Esophagus squamous epithelium (tissue), 5 donors: ENCODE results near the gene ZFYVE28. TPM values are rescaled to one million over a fixed set of nuclear protein-coding genes. Genes with fewer than 3 reads are reported as not detected.

ENCODE experiments used
- DNase-seq: peaks from one replicate; lab custom pipeline; 2025; lab: John Stamatoyannopoulos, UW
- H3K27ac ChIP-seq, 4 donors: fragments of 200-600 bp; sonication (generic); one replicate each; pipeline ENCODE4 v1.5.1; 2016 to 2019; ENCODE audit warnings: mild to moderate bottlenecking in 1 of 4
- H3K27me3 ChIP-seq, 4 donors: fragments of 200-600 bp; sonication (generic); 1 replicate in 3 of 4; 2 replicates in 1 of 4; pipeline versions ENCODE4 v1.5.1 to v1.6.0; 2017 to 2021; ENCODE audit warnings: antibody characterized with exemption in 1 of 4
- H3K36me3 ChIP-seq, 3 donors: fragments of 200-600 bp; sonication (generic); one replicate each; pipeline ENCODE4 v1.5.1; 2016 to 2019
- H3K4me1 ChIP-seq, 3 donors: fragments of 200-600 bp; sonication (generic); one replicate each; pipeline ENCODE4 v1.5.1; 2017 to 2019
- H3K4me3 ChIP-seq, 4 donors: fragments of 200-600 bp; sonication (generic); 1 replicate in 3 of 4; 2 replicates in 1 of 4; pipeline ENCODE4 v1.5.1; 2016 to 2019; ENCODE audit warnings: mild to moderate bottlenecking in 2 of 4, moderate library complexity in 1 of 4
- H3K9me3 ChIP-seq, 3 donors: fragments of 200-600 bp; sonication (generic); one replicate each; pipeline ENCODE4 v1.5.1; 2016 to 2019
- POLR2A ChIP-seq, 4 donors: fragments of 450-650 bp; IDR thresholded peaks; one replicate each; pipeline ENCODE4 v1.6.1; 2017; ENCODE audit warnings: antibody characterized with exemption in 4 of 4, mild to moderate bottlenecking in 4 of 4, moderate library complexity in 3 of 4
- WGBS, 2 donors: methylation state at CpG; one replicate each; pipeline ENCODE4 v1.1.5; 2018; 5-methylcytosine and 5-hydroxymethylcytosine counted together
- intact Hi-C: fragments of 100-400 bp; cut with DNase I; formaldehyde crosslinking; loops from one replicate; pipeline ENCODE4 v1.15.0; 2022
- total RNA-seq, 4 donors: library from RNA; depleted of rRNA; stranded (reverse); fragments of >200 nt; gene quantifications; one replicate each; pipeline ENCODE4 v1.1.0, GENCODE V29; 2016
- TF ChIP-seq, protein P1 (sequence below), 6 experiments: fragments of 450-650 bp in 4 of 6; fragments of 200-600 bp in 2 of 6; sonication (generic) in 2 of 6; IDR thresholded peaks; one replicate each; pipeline ENCODE4 v1.5.1; 2016 to 2019; ENCODE audit warnings: antibody characterized with exemption in 6 of 6, mild to moderate bottlenecking in 4 of 6, moderate library complexity in 4 of 6
- donor health status: DM: yes; HTN: yes; CAD: no.

Gene ZFYVE28
- total RNA-seq, 4 donors from 2014 or later: 5.1 to 8.5 (median 8.2) TPM

GRCh38 chr4:2302387-2303119 is 115.9 kb downstream of the ZFYVE28 start:
- TF ChIP-seq POLR2A (IDR thresholded peaks at IDR 0.05): no peak
- TF ChIP-seq, protein P1, sequence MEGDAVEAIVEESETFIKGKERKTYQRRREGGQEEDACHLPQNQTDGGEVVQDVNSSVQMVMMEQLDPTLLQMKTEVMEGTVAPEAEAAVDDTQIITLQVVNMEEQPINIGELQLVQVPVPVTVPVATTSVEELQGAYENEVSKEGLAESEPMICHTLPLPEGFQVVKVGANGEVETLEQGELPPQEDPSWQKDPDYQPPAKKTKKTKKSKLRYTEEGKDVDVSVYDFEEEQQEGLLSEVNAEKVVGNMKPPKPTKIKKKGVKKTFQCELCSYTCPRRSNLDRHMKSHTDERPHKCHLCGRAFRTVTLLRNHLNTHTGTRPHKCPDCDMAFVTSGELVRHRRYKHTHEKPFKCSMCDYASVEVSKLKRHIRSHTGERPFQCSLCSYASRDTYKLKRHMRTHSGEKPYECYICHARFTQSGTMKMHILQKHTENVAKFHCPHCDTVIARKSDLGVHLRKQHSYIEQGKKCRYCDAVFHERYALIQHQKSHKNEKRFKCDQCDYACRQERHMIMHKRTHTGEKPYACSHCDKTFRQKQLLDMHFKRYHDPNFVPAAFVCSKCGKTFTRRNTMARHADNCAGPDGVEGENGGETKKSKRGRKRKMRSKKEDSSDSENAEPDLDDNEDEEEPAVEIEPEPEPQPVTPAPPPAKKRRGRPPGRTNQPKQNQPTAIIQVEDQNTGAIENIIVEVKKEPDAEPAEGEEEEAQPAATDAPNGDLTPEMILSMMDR (IDR thresholded peaks at IDR 0.05): no peak
- intact Hi-C loops: no loop called here
- 87 to 93% methylated on average over 16 to 27 of the region's 28 CpGs for WGBS, 2 donors
- Histone ChIP-seq H3K27ac (no peak overlapping the region), H3K36me3 (no peaks in the 10 kb centered on the region), H3K4me1 (peaks cover 0 to 6% (median 0%) of the 10 kb centered on the region in 3 donors), H3K4me3 (no peak overlapping the region), H3K9me3 (no peaks in the 10 kb centered on the region), H3K27me3 (no peaks in the 10 kb centered on the region)
- no peak for DNase-seq

GRCh38 chr4:2301806-2302205 is 116.6 kb downstream of the ZFYVE28 start:
- 73 to 80% methylated on average over 18 to 19 of the region's 19 CpGs for WGBS, 2 donors
- H3K4me3 ChIP-seq: no peak overlapping the region
- DNase-seq: no peak
- no peak overlapping the region for H3K27ac ChIP-seq
- H3K4me1 ChIP-seq: peaks cover 0 to 6% (median 0%) of the 10 kb centered on the region in 3 donors
- no peaks in the 10 kb centered on the region for H3K27me3 ChIP-seq
- intact Hi-C loops: no loop called here
- H3K36me3 ChIP-seq: peaks cover 0 to 4% (median 0%) of the 10 kb centered on the region in 3 donors
- TF ChIP-seq, protein P1 (IDR thresholded peaks at IDR 0.05): no peak
- no peak for TF ChIP-seq POLR2A (IDR thresholded peaks at IDR 0.05)
- no peaks in the 10 kb centered on the region for H3K9me3 ChIP-seq

DNA sequence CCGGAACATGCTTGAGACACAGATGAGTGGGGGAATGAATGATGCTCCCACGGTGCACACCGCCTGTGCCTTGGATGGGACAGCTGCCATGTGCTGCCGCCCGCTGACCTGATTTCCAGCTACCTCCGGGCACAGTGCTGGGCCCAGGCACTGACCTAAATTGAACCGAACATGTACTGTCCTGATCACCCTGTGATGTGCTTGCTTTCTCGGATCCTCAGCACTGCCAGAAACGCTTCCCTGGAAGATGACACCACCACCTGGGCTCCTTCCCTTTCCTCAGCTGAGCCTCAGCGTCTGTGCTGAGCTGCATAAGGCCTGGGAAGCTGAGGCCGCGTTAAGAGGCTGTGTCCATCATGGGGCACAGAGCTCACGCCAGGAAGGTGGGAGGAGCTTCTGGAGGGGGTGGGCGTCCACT is 117.2 kb downstream of the ZFYVE28 start:
- 40 to 80% methylated on average over 2 to 9 of the region's 14 CpGs for WGBS, 2 donors
- Histone ChIP-seq H3K9me3 (no peaks in the 10 kb centered on the region), H3K27ac (no peak overlapping the region), H3K27me3 (no peaks in the 10 kb centered on the region), H3K36me3 (peaks cover 0 to 4% (median 0%) of the 10 kb centered on the region in 3 donors), H3K4me1 (peaks cover 0 to 6% (median 0%) of the 10 kb centered on the region in 3 donors), H3K4me3 (no peak overlapping the region)
- no peak for DNase-seq
- intact Hi-C loops: no loop called here
- no peak for TF ChIP-seq POLR2A (IDR thresholded peaks at IDR 0.05)
- TF ChIP-seq, protein P1 (IDR thresholded peaks at IDR 0.05): no peak

GRCh38 chr4:2300431-2301224 is 117.8 kb downstream of the ZFYVE28 start:
- 89 to 91% methylated on average over 12 to 16 of the region's 37 CpGs for WGBS, 2 donors
- intact Hi-C loops: no loop called here
- DNase-seq: no peak

More at GRCh38 chr4:2300431-2301224, 117.8 kb downstream of the ZFYVE28 start:
- peaks cover 0 to 6% (median 0%) of the 10 kb centered on the region in 3 donors for H3K4me1 ChIP-seq
- peaks cover 0 to 4% (median 0%) of the 10 kb centered on the region in 3 donors for H3K36me3 ChIP-seq
- H3K9me3 ChIP-seq: no peaks in the 10 kb centered on the region
- TF ChIP-seq, protein P1 (IDR thresholded peaks at IDR 0.05): no peak
- no peak for TF ChIP-seq POLR2A (IDR thresholded peaks at IDR 0.05)
- no peak overlapping the region for H3K4me3 ChIP-seq
- H3K27me3 ChIP-seq: no peaks in the 10 kb centered on the region
- no peak overlapping the region for H3K27ac ChIP-seq
